A549 treated with ZK216348 at 1 μM for 4 hours (cell line): ENCODE results near the gene DLL4. TPM values are rescaled to one million over a fixed set of nuclear protein-coding genes. Genes with fewer than 3 reads are reported as not detected.

ENCODE experiments used
- total RNA-seq: library from RNA; stranded (reverse); fragments of 200-300 nt; extraction: Qiagen RNA extraction; gene quantifications from 5 replicates; pipeline ENCODE4 v1.2.3, GENCODE V29; 2022; ENCODE audit warnings: low read depth

Gene DLL4
- total RNA-seq, result 0.84 to 1.2 TPM (median 1.1 TPM) in 5 replicates

GRCh38 chr15:40928821-40929659 is at the start of gene DLL4:
TSS of gene DLL4 (plus strand) at chr15:40929340. CDS start at chr15:40929669, 329 bp downstream.

GRCh38 chr15:40893733-40894680 is 35.1 kb upstream of the DLL4 start, which contains the start of gene VPS18:
TSS of gene VPS18 (plus strand) at chr15:40894450. CDS start at chr15:40894769, 319 bp downstream.

DNA sequence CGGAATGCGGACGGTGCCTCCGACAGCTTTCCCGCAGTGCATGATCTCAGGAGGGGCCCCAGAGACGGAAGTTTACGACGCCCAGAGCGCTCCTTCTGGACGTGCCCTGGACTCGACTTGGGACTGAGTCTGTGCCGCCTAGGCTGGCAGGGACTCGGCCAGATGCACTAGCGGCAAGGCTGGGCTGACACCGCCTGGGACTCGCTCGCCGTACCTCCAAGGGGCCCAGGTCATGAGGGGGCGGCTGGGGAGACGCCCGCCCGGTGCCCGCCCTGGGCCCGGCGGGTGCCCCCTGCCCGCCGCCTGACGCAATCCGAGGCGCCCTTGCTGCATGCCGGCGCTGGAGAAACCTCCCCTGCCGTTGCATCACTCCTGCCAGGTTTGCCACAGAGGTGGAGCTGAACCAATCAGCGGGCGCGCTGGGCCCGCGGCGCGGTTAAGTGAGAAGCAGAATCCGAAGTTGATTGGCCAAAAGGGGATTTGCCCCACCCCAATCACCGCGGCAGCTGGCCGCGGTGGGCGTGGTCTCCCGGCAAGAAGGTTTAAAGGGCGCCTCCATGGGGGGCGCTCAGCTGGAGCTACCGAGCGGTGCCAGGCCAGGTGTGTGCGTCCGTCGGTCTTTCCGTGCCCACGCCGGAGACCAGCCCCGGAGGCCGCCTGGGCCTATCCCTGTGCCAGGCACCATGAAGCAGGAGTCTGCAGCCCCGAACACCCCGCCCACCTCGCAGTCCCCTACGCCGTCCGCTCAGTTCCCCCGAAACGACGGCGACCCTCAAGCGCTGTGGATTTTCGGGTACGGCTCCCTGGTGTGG is 24.0 kb downstream of the DLL4 start, which contains the start of gene CHAC1:
Gene CHAC1, plus strand, starts transcription at position 571 of the 812 bp plus-strand sequence. Its CDS starts 113 bp downstream, at position 684.

Other genes with a start within 250 kb of the DLL4 start
- 17.8 to 23.9 TPM (median 18.4 TPM) in 5 replicates for gene RAD51, start 234.2 kb upstream of the DLL4 start, total RNA-seq
- 19.7 to 24.4 TPM (median 23.3 TPM) in 5 replicates for gene RMDN3, start 174.1 kb upstream of the DLL4 start, total RNA-seq
- gene GCHFR, start 165.3 kb upstream of the DLL4 start, total RNA-seq, result 5.7 to 8.8 TPM (median 7.0 TPM) in 5 replicates
- gene C15orf62, start 159.4 kb upstream of the DLL4 start, total RNA-seq, result 0.06 to 0.16 TPM (median 0.10 TPM) in 4 of 5 replicates, not detected in the other
- 11.6 to 20.5 TPM (median 16.4 TPM) in 5 replicates for gene ZFYVE19, start 122.3 kb upstream of the DLL4 start, total RNA-seq
- 21.9 to 31.5 TPM (median 24.8 TPM) in 5 replicates for gene DNAJC17, start 121.9 kb upstream of the DLL4 start, total RNA-seq
- 0.24 to 0.41 TPM in 2 of 5 replicates, not detected in the others for gene PPP1R14D, start 100.6 kb upstream of the DLL4 start, total RNA-seq
- gene SPINT1, start 85.3 kb upstream of the DLL4 start, total RNA-seq, result 0.66 to 1.5 TPM (median 1.1 TPM) in 5 replicates
- 4.7 to 6.1 TPM (median 5.1 TPM) in 5 replicates for gene RHOV, start 55.1 kb upstream of the DLL4 start, total RNA-seq
- gene VPS18, start 34.9 kb upstream of the DLL4 start, total RNA-seq, result 14.9 to 26.0 TPM (median 23.0 TPM) in 5 replicates
- gene CHAC1, start 24.1 kb downstream of the DLL4 start, total RNA-seq, result 4.3 to 8.5 TPM (median 6.2 TPM) in 5 replicates
- gene INO80, start 186.9 kb downstream of the DLL4 start, total RNA-seq, result 11.6 to 17.0 TPM (median 12.2 TPM) in 5 replicates